Measurements from ENCODE around the gene WFDC10B.
"Not testable (repeated sequence)": the region's sequence is repeated elsewhere in the genome, so short reads cannot be mapped to it uniquely, and the experiment has no call there.

Gene WFDC10B

DNA sequence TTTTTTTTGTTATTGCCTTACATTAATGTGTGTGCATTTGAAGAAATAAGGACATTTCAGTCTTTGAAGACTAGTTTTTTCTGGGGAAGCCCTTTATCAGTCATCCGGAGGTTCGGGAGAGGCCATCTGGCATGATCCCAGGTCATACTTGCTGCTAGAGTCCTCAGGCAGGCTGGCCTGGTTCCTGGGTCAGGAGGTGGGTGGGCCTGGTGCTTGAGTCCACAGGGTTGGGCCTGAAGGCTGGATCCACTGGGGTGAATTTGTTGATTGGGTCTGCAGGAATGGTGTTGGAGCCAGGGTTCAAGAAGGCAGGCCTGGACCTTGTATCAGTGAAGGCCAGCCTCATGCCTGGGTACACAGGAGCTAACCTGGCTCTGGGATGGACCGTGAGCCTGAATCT is 57.9 kb downstream of the WFDC10B start:
- FAIRE-seq = no peak

DNA sequence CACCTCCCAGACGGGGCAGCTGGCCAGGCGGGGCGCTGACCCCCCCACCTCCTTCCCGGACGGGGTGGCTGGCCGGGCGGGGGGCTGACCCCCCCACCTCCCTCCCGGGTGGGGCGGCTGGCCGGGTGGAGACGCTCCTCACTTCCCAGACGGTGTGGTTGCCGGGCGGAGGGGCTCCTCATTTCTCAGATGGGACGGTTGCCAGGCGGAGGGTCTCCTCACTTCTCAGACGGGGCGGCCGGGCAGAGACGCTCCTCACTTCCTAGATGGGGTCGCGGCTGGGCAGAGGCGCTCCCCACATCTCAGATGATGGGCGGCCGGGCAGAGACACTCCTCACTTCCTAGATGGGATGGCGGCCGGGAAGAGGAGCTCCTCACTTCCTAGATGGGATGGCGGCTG is 59.0 kb downstream of the WFDC10B start:
- not testable (repeated sequence) for FAIRE-seq

DNA sequence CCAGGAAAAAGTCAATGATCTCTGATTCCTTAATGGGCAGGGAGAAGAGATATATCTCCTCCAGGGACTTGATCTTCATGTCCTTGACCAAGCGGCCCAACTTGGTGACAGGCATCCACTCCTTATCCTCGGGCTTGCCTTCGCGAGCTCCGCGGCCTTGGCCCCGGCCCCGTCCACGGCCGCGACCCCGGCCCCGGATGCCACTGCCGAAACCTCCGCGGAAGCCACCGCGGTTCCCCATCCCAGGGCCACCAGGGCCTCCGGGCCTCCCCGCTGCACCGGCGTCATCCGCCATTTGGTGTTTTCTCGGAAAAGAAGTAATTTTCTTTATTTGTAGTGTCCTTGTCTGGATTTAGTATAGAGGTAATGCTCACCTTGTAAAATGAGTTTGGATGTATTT is 63.7 kb downstream of the WFDC10B start:
- FAIRE-seq = not testable (repeated sequence)

DNA sequence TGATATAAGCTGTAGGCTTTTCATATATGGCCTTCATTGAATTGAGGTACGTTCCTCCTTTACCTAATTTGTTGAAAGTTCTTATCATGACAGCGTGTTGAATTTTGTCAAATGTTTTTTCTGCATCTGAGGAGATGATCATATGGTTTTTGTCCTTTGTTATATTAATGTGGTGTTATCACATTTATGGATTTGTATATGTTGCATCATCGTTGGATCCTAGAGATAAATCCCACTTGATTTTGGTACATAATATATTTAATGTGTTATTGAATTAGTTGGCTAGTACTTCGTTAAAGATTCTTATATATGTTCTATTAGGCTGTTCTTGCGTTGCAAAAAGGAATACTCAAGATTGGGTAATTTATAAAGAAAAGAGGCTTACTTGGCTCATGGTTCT is 65.1 kb downstream of the WFDC10B start:
- FAIRE-seq = no peak

DNA sequence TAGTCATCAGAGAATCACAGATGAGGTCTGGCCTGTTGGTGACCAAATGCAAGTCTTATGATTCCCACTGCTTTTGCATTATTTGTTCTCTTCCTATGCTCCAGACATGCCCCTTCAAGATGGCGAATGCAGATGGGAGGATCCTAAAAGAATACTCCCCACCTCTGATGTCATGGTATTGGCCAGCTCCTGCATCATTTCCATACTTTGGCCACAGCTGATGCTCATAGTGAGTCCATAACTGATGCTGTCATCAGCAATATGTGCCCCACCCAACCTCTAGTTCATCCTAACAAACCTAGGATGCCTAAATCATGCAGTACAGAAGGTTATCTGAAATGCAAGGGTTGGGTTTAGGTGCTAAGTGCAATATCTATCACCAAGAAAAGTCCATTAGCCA is 68.3 kb downstream of the WFDC10B start:
- FAIRE-seq = no peak

Measured in A204.1 (cell line).